NAMALWA (cell line): ENCODE data around the gene KCND1.

ENCODE experiments used
- DNase-seq: peaks from one replicate; pipeline ENCODE4 v3.0.0-alpha.2; 2015; ENCODE audit warnings: low spot score

Gene KCND1

DNA sequence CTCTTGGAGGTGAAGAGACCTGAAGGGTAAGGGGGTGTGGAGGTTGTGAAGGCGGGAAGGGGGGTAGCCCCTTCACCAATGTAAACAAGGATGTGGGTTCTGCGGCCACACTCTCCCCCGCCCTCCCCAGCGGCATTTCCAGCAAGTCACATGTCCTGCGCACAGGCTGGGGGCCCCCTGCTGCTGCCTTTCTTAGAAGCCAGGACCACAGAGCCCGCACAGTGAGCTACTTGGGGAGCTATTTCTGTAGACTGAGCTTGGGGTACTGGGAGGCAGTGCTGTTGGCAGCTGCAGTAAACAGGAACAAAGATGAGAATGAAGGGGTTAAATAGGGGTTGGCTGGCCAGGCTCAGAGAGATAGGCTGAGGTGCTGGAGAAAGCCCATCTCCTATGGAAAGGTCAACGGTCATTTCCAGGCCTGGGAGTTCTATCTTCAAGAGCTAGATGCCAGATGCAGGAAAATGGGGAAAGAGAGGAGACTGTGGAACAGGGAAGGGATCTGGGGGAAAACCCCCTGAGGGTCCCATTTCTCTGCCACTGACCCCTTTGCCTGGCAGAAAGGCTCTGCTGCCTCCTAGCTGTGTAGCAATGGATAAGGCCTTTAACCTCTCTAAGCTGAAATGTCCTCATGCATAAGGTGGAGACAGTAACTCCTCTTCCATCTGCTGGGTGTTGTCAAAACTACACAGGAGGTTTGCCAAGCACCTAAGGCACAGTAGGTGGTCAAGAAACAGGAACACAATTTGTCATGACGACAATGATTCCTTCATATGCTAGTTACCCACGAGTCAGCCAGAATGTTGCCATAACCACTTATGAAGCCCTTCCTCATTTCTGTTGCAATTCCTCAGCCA, 34.4 kb downstream of the KCND1 start:
- peak; percentile 86 for DNase-seq

DNA sequence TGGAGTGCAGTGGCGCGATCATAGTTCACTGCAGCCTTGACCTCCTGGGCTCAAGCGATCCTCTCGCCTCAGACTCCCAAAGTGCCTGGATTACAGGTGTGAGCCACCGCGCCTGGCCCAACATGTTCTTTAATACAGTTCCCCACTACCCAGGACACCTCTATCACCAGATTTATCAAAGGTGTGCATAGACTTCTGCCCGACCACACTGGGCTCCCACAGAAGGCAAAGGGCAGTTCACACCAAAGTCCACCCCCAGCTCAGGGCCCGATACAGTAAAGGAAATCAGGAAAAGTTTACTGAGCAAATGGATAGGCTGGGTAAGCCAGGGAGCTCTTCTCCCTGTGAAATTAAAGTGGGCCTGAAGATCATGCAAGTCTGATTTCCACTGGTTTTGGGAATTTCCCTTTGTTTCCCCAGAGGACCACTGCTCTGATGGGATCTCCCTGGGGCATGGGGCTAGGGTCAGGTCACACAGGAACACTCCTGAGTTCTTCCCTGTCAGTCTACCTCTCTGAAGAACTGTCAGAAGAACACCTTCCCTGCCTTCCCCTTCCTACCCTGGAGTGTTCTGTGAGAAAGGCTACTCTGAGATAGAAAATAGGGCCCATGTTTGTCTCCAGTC, 35.1 kb downstream of the KCND1 start:
- DNase-seq: no peak

GRCh38 chrX:48935301-48935670, 36.4 kb downstream of the KCND1 start:
- no peak for DNase-seq

DNA sequence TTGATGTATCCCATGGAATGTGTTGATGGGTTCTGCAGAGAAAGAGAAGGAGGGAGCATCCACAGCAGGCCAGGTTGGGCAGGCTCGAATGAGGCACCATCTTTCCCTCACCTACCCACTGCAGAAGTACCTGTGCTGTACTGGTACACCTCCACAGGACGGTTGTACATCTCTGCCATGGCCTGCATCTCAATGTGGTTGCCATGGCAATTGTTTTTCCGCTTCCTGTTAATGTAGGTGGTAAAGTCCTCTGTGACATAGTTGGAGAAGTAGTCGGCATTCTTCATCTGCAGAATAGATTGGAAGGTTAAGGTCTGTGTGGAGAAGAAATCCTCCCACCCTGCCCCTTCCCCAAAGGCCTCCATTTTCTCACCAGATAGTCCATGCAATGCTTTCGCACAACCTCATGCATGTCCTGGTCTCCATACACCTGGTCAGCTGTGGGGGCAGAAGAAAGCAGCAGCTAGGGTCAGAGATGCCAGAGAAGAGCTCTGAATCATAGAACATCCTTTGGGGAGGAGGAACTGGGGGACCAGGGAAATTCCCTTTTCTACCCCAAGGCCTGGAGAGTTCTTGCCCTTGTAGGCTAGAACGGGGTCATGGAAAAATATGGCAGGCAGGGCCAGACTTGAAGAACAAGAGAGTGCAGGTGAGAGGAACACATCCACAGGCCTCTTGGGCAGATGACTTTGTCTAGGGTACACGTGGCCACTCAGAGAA, 36.9 kb downstream of the KCND1 start:
- no peak for DNase-seq

DNA sequence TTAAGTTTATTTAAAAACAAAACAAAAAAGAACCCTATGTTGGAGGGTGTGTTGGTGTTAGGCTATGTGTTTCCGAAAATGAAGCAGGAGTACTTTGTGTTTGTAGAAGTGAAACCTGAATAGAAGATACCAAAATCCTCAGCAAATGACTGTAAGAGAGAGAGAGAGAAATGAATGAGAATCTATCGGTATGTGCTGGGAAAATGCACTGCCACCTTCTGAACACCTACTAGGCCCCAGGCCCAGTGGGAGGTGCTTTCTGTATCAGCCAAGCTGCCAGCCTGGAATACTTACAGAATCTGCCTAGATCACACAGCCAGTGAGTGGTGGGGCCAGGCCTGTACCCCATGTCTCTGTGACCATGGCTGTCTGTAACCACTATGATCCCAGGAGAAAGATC, 37.9 kb downstream of the KCND1 start:
- DNase-seq: no peak

GRCh38 chrX:48927736-48928382, 43.8 kb downstream of the KCND1 start:
- DNase-seq: no peak

DNA sequence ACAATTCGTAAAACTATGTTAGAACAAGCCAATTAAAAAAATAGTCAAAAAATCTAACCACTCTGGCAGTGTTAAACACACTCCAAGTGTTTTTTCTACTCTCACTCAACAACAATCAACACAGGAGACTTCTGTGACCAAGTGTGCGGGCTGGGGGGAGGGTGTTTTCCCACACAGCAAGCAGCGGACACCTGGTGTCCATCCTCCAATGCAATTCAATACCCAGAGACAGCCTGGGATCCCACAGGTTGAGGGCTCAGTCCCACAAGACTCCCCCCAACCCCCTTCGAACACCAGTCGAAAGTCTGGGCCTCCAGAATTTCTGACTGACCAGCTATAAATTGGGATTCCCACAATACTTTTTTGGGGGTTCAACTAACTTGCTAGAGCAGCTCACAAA, 44.5 kb downstream of the KCND1 start:
- no peak for DNase-seq

- no peak for DNase-seq
These were observed 47.4 kb downstream of the KCND1 start for GRCh38 chrX:48924270-48924669.

- DNase-seq: no peak
These were observed 47.9 kb downstream of the KCND1 start for GRCh38 chrX:48923771-48924170.

DNA sequence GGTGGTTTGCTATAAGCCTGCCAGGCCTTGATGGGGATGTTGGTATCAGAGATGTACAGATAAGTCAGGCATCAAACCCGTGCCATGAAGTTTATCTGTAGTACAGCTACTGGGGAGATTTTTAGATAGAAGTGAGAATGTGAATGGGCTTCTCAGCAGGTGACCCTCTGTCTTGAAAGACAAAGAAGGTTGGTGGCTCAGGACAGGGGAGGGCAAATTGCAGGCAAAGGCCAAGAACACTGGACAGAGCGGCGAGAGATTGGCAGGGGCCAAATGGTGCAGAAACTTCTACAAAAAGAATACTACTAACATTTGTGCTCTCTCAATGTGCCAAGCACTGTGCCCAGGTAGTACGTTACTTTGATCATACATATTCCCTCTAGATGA, 50.9 kb downstream of the KCND1 start:
- DNase-seq: no peak

DNA sequence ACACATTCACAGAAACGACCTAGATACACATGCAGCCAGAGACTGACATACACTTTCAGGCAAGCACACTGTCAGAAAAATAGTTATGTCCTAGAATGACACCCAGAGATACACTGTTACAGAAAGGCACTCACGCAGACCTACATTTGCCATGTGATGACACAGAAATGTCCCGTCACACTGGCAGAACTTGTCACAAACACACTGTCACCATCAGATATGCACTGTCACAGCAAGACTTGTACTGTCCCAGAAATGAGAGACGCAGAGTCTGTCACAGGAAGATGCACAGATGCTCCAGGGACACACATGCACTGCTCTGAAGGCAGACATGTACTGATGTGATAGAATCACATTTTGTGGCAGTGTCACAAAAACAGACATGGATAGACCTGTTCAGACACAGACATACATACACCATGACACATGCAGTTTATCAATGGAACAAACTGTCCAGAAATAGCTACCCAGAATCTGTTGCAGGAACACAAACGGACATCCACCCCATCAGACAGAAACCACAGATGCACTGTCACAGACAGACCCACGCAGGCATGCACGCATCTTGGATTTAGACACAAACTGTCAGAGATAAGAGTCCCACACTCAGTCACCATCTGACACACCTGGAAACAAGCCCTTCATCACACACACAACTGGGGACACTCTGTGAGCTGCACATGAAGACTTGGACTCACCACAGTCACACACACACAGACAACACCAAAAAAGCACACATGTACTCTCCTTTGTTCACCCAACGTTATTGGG, 51.5 kb downstream of the KCND1 start:
- DNase-seq: no peak

GRCh38 chrX:48919360-48919841, 52.2 kb downstream of the KCND1 start:
- no peak for DNase-seq

DNA sequence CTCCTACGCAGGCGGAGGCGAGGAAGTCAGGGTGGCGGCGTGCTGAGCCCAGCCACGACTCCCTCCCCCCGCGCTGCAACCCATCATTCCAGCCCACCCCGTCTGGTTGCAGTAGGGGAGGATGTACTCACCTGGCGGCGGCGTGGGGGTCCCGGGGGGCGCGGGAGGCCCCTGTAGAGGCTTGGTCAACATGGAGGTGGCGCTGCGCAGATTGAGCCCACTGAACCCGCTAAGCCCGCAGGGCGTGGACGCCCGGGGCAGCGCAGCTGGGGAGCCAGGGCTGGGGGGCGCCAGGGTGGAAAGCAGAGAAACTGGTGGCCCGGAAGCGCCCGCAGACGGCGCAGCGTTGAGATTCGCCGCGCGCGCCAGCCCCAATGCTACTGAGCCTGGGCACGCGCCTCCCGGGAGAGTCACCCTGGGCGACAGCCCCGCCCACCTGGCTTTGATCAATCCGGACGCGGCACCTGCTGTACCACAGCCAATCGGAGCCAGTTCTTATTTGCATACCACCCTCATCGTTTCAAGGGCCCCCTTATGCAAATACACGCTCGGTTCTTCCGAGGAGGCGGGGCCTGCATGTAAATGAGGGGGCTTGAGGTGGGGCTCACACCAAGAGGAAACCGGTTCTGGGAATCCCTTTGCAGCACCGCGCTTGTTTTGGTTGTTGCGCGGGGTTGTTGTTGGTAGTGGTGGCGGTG, 52.9 kb downstream of the KCND1 start, which contains the start of gene PIM2:
Gene PIM2, minus strand, starts transcription at position 382 of the 698 bp plus-strand sequence. Its CDS starts 190 bp downstream, at position 192.
- DNase-seq: peak; percentile 96

- DNase-seq: no peak
These were observed 53.4 kb downstream of the KCND1 start for GRCh38 chrX:48918301-48918642.

- DNase-seq: peak; percentile 93
These were observed 54.3 kb downstream of the KCND1 start for GRCh38 chrX:48917139-48918001.

DNA sequence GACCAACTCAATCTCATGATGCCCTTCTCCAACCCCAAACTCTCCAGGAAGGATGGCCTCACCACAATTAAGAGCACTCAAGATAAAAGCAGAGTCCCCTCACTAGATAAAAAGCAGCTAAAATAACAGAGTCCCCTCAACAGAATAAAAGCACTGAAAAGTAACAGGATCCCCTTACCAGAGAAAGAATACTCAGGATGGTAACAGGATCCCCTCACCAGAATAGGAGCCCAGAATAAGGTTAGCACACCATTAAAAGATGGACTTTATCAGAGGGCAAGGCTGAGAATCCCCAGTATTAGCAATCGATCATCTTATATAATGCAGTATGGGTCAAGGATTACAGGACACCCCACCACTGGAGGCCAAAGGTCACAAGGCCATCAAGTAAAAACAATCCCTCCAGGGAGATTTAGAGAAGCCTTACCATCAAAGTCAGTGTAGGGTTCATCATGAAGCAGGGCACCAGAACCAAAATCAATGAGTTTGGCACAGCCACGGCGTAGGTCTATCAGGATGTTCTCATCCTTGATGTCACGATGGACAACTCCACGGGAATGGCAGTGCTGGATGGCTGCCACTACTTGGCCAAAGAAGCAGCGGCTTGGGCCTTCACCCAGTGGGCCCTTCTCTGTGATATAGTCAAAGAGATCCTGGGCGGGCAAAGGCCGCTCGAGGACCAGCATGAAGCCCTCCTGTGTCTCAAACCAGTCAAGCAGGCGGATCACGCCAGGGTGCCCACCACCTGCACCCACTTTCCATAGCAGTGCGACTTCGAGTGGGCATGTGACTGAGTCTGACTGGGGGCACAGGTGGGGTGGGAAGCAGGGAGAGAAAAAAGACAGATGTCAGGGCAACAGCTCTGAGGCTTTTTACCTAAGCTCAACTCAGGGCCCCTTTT, 56.8 kb downstream of the KCND1 start:
- no peak for DNase-seq

DNA sequence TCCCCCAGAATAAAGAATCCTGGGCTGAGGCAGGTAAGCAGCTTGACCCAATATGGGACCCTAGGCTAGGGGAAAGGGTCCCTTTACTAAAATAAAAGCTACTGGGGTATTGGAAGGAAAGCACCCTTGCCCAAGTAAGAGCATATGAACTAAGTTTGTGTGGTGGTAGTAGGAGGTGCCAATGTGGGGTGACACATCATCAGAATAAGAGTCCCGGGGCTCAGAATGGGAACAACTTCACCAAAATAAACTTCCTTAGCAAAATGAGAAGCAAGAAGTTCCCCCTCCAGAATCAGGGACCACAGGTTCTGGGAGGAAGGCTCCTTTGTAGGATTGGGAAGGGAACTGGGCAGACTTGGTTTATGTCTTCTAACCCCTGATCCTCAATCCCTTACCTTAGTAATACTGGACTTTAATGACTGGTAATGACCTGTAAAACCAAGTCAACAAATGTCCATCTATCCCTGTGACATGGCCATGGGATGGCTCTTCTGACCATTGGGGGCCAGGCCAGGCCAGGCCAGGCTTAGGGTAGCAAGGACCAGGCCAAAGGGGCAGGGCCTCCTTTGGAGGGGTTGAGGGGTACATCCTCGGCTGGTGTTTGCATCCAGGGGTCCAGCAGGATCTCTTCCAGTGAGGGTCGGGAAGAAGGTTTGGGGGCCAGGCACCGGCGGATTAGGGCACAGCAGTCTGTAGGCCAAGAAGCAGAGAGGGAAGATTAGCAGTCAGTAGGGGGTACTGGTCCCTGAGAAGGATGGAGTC, 57.9 kb downstream of the KCND1 start:
- DNase-seq: no peak
